MM.1S (cell line): ENCODE data around the gene PASK.
"Not testable (repeated sequence)": the region's sequence is repeated elsewhere in the genome, so short reads cannot be mapped to it uniquely, and the experiment has no call there.

Source experiments
- DNase-seq: peaks from one replicate; pipeline ENCODE4 v3.0.0-alpha.2; 2015
- H2AFZ ChIP-seq: fragments of 300-600 bp; sonication (generic); 2 replicates; pipeline ENCODE4 v1.6.0; 2016; ENCODE audit warnings: antibody characterized with exemption, low read length
- H3F3A ChIP-seq: fragments of 300-600 bp; sonication (generic); 2 replicates; pipeline ENCODE4 v1.6.1; 2016; ENCODE audit warnings: mild to moderate bottlenecking, antibody characterized with exemption, low read length, moderate library complexity, mixed read lengths; ENCODE audit not compliant: insufficient read depth
- H3K27ac ChIP-seq: fragments of 300-600 bp; sonication (generic); 2 replicates; pipeline ENCODE4 v1.5.1; 2016; ENCODE audit warnings: mild to moderate bottlenecking, low read length
- H3K27me3 ChIP-seq: fragments of 300-600 bp; sonication (generic); replicated peaks from 2 replicates; pipeline ENCODE4 v1.6.0; 2016; ENCODE audit warnings: low read length; ENCODE audit not compliant: insufficient read depth
- H3K36me3 ChIP-seq: fragments of 300-600 bp; sonication (generic); replicated peaks from 2 replicates; pipeline ENCODE4 v1.6.1; 2016; ENCODE audit warnings: mild to moderate bottlenecking, low read length, mixed read lengths; ENCODE audit not compliant: insufficient read depth
- H3K4me1 ChIP-seq: fragments of 300-600 bp; sonication (generic); 2 replicates; pipeline ENCODE4 v1.6.1; 2016; ENCODE audit warnings: low read length, mixed read lengths
- H3K4me2 ChIP-seq: fragments of 300-600 bp; sonication (generic); 2 replicates; pipeline ENCODE4 v1.6.0; 2016; ENCODE audit warnings: low read depth, low read length
- H3K4me3 ChIP-seq: fragments of 300-600 bp; sonication (generic); 2 replicates; pipeline ENCODE4 v1.5.1; 2016; ENCODE audit warnings: low read length, mixed read lengths
- H3K79me2 ChIP-seq: fragments of 300-600 bp; sonication (generic); 2 replicates; pipeline ENCODE4 v1.6.1; 2016; ENCODE audit warnings: mixed run types, low read length, mixed read lengths
- H3K9ac ChIP-seq: fragments of 300-600 bp; sonication (generic); 2 replicates; pipeline ENCODE4 v1.6.1; 2016; ENCODE audit warnings: low read length, mixed read lengths
- H3K9me2 ChIP-seq: fragments of 300-600 bp; sonication (generic); replicated peaks from 2 replicates; pipeline ENCODE4 v1.6.1; 2016; ENCODE audit warnings: mild to moderate bottlenecking, low read length, mixed read lengths; ENCODE audit not compliant: insufficient read depth
- H3K9me3 ChIP-seq: fragments of 300-600 bp; sonication (generic); replicated peaks from 2 replicates; pipeline ENCODE4 v1.6.1; 2016; ENCODE audit warnings: mild to moderate bottlenecking, low read length, mixed read lengths; ENCODE audit not compliant: insufficient read depth
- H4K20me1 ChIP-seq: fragments of 300-600 bp; sonication (generic); 2 replicates; pipeline ENCODE4 v1.6.1; 2016; ENCODE audit warnings: mild to moderate bottlenecking, low read length, moderate library complexity, mixed read lengths; ENCODE audit not compliant: insufficient read depth
- CTCF ChIP-seq: fragments of 300-600 bp; sonication (generic); IDR thresholded peaks from 2 replicates; pipeline ENCODE4 v1.5.1; 2016; ENCODE audit warnings: antibody characterized with exemption, low read length, mixed read lengths
- EZH2 ChIP-seq: fragments of 300-600 bp; sonication (generic); optimal IDR thresholded peaks from 2 replicates; pipeline ENCODE3; 2017; ENCODE audit warnings: low read depth, mild to moderate bottlenecking, antibody characterized with exemption, low read length, mixed read lengths
- EZH2phosphoT487 ChIP-seq: fragments of 300-600 bp; sonication (generic); IDR thresholded peaks from 2 replicates; pipeline ENCODE4 v1.6.1; 2018; ENCODE audit warnings: antibody characterized with exemption, low read length

The PASK gene

GRCh38 chr2:241108271-241109209 is 40.7 kb downstream of the PASK start:
- H3K4me3 ChIP-seq = no peak overlapping the region
- H3K27me3 ChIP-seq = no peaks in the 10 kb centered on the region
- no peaks in the 10 kb centered on the region for H3K9me2 ChIP-seq
- DNase-seq = no peak
- H3K9me3 ChIP-seq = no peaks in the 10 kb centered on the region
- H4K20me1 ChIP-seq = no peaks in the 10 kb centered on the region
- H3K36me3 ChIP-seq = no peaks in the 10 kb centered on the region
- H3K79me2 ChIP-seq = no peaks in the 10 kb centered on the region
- no peak overlapping the region for H3K9ac ChIP-seq
- no peaks in the 10 kb centered on the region for H3F3A ChIP-seq
- no peak overlapping the region for H3K27ac ChIP-seq
- no peaks in the 10 kb centered on the region for H3K4me1 ChIP-seq
- H3K4me2 ChIP-seq = no peak overlapping the region
- H2AFZ ChIP-seq = no peak overlapping the region
- no peak for TF ChIP-seq CTCF
- no peak for TF ChIP-seq EZH2phosphoT487
- no peak for TF ChIP-seq EZH2

GRCh38 chr2:241107031-241107783 is 42.1 kb downstream of the PASK start:
- Histone ChIP-seq H3F3A (0 out of 2 replicates have a peak, but pooled peaks cover 3% of the 10 kb centered on the region), H3K4me1 (no peaks in the 10 kb centered on the region), H3K79me2 (peaks cover 10% of the 10 kb centered on the region; the same call in 1 of the 2 replicates), H3K9me2 (no peaks in the 10 kb centered on the region), H3K9me3 (no peaks in the 10 kb centered on the region), H3K4me3 (no peak overlapping the region), H3K9ac (no peak overlapping the region), H3K27me3 (no peaks in the 10 kb centered on the region), H2AFZ (no peak overlapping the region), H3K4me2 (no peak overlapping the region), H3K36me3 (no peaks in the 10 kb centered on the region), H3K27ac (no peak overlapping the region), H4K20me1 (no peaks in the 10 kb centered on the region)
- no peak for DNase-seq
- TF ChIP-seq EZH2phosphoT487 = no peak
- TF ChIP-seq CTCF = no peak
- TF ChIP-seq EZH2 = no peak

- Histone ChIP-seq H3K27me3 (no peaks in the 10 kb centered on the region), H3K9me2 (no peaks in the 10 kb centered on the region), H3K9ac (no peak overlapping the region), H3K79me2 (peaks cover 24% of the 10 kb centered on the region), H3K4me1 (peaks cover 5% of the 10 kb centered on the region; the same call in 1 of the 2 replicates), H3K9me3 (no peaks in the 10 kb centered on the region), H3K4me3 (no peak overlapping the region), H2AFZ (no peak overlapping the region), H3K4me2 (no peak overlapping the region), H3K36me3 (no peaks in the 10 kb centered on the region), H3F3A (0 out of 2 replicates have a peak, but pooled peaks cover 3% of the 10 kb centered on the region), H4K20me1 (no peaks in the 10 kb centered on the region), H3K27ac (no peak overlapping the region)
- no peak for TF ChIP-seq EZH2phosphoT487
- no peak for TF ChIP-seq EZH2
- no peak for TF ChIP-seq CTCF
- DNase-seq = no peak
These were observed 43.6 kb downstream of the PASK start for GRCh38 chr2:241105641-241106040.

- DNase-seq = not testable (repeated sequence)
- peaks cover 34% of the 10 kb centered on the region for H3K79me2 ChIP-seq
These were observed 44.7 kb downstream of the PASK start for GRCh38 chr2:241104611-241105010.

More at GRCh38 chr2:241104611-241105010, 44.7 kb downstream of the PASK start:
- not testable (repeated sequence) for H3F3A ChIP-seq, H4K20me1 ChIP-seq, H3K9ac ChIP-seq, H3K4me3 ChIP-seq, H3K9me3 ChIP-seq, H3K27me3 ChIP-seq, H3K9me2 ChIP-seq, H3K27ac ChIP-seq, H2AFZ ChIP-seq, H3K36me3 ChIP-seq, H3K4me2 ChIP-seq
- peaks cover 12% of the 10 kb centered on the region; the same call in 1 of the 2 replicates for H3K4me1 ChIP-seq
